ENCODE results near the gene CCDC167. TPM values are rescaled to one million over a fixed set of nuclear protein-coding genes. Genes with fewer than 3 reads are reported as not detected.

Gene CCDC167
- total RNA-seq, 4 donors from 2014 or later: 16.4 to 77.8 (median 41.6) TPM

GRCh38 chr6:37524025-37524969 lies 24.6 kb upstream of the CCDC167 start:
- peaks cover 4 to 11% (median 7%) of the 10 kb centered on the region in 3 donors for H3K4me1 ChIP-seq
- DNase-seq: no peak
- 52 to 72% methylated on average over 17 of the region's 19 CpGs for WGBS, 2 donors
- intact Hi-C loops (cut with DNase I): no loop called here
- H3K36me3 ChIP-seq: no peaks in the 10 kb centered on the region
- peaks cover 0 to 56% (median 0%) of the 10 kb centered on the region in 4 donors for H3K27me3 ChIP-seq
- H3K27ac ChIP-seq: no peak overlapping the region
- H3K4me3 ChIP-seq: no peak overlapping the region
- H3K9me3 ChIP-seq: no peaks in the 10 kb centered on the region
- no peak for TF ChIP-seq POLR2A (IDR thresholded peaks at IDR 0.05)
- TF ChIP-seq CTCF (IDR thresholded peaks at IDR 0.05): no peak

- intact Hi-C loops (cut with DNase I): no loop called here
- H3K27ac ChIP-seq: no peak overlapping the region
- no peaks in the 10 kb centered on the region for H3K9me3 ChIP-seq
- H3K4me1 ChIP-seq: peaks cover 2 to 7% (median 7%) of the 10 kb centered on the region in 3 donors
- no peak for DNase-seq
- no peaks in the 10 kb centered on the region for H3K36me3 ChIP-seq
- WGBS, 2 donors: 56 to 72% methylated on average over 7 of the region's 7 CpGs
- peaks cover 0 to 48% (median 0%) of the 10 kb centered on the region in 4 donors for H3K27me3 ChIP-seq
- H3K4me3 ChIP-seq: no peak overlapping the region
- no peak for TF ChIP-seq CTCF (IDR thresholded peaks at IDR 0.05)
- no peak for TF ChIP-seq POLR2A (IDR thresholded peaks at IDR 0.05)
Observed at GRCh38 chr6:37523412-37523811, 23.7 kb upstream of the CCDC167 start.

- Histone ChIP-seq H3K27me3 (peaks cover 0 to 42% (median 0%) of the 10 kb centered on the region in 4 donors), H3K4me3 (no peak overlapping the region), H3K36me3 (no peaks in the 10 kb centered on the region), H3K4me1 (peaks cover 0 to 2% (median under 1%) of the 10 kb centered on the region in 3 donors), H3K9me3 (no peaks in the 10 kb centered on the region), H3K27ac (no peak overlapping the region)
- DNase-seq: no peak
- 71 to 95% methylated on average over 1 to 3 of the region's 3 CpGs for WGBS, 2 donors
- no peak for TF ChIP-seq CTCF (IDR thresholded peaks at IDR 0.05)
- no peak for TF ChIP-seq POLR2A (IDR thresholded peaks at IDR 0.05)
- intact Hi-C loops (cut with DNase I): no loop called here
Observed at GRCh38 chr6:37522836-37523235, 23.1 kb upstream of the CCDC167 start.

GRCh38 chr6:37521674-37522073 lies 22.0 kb upstream of the CCDC167 start:
- no peak overlapping the region for H3K27ac ChIP-seq
- H3K27me3 ChIP-seq: peaks cover 0 to 38% (median 0%) of the 10 kb centered on the region in 4 donors
- TF ChIP-seq CTCF (IDR thresholded peaks at IDR 0.05): no peak
- peaks cover under 1 to 9% (median 4%) of the 10 kb centered on the region in 3 donors for H3K4me1 ChIP-seq
- H3K36me3 ChIP-seq: no peaks in the 10 kb centered on the region
- no peak for DNase-seq
- H3K4me3 ChIP-seq: no peak overlapping the region
- intact Hi-C loops (cut with DNase I): no loop called here
- no peaks in the 10 kb centered on the region for H3K9me3 ChIP-seq
- 48 to 75% methylated on average over 1 to 3 of the region's 4 CpGs for WGBS, 2 donors

GRCh38 chr6:37520926-37521325 lies 21.2 kb upstream of the CCDC167 start:
- TF ChIP-seq CTCF (IDR thresholded peaks at IDR 0.05): no peak
- TF ChIP-seq POLR2A (IDR thresholded peaks at IDR 0.05): no peak
- Histone ChIP-seq H3K9me3 (no peaks in the 10 kb centered on the region), H3K27ac (no peak overlapping the region), H3K4me3 (no peak overlapping the region), H3K36me3 (no peaks in the 10 kb centered on the region), H3K27me3 (peaks cover 0 to 34% (median 0%) of the 10 kb centered on the region in 4 donors), H3K4me1 (peaks cover 8 to 16% (median 11%) of the 10 kb centered on the region in 3 donors)
- 75 to 86% methylated on average over 2 to 4 of the region's 6 CpGs for WGBS, 2 donors
- intact Hi-C loops (cut with DNase I): no loop called here
- no peak for DNase-seq

All from esophagus squamous epithelium (tissue), 5 donors.